Transverse colon (tissue), 4 donors: ENCODE measurements around the gene EIF2A. TPM values are rescaled to one million over a fixed set of nuclear protein-coding genes. Genes with fewer than 3 reads are reported as not detected.
"Not testable (repeated sequence)": the region's sequence is repeated elsewhere in the genome, so short reads cannot be mapped to it uniquely, and the experiment has no call there.

Experiments
- DNase-seq: peaks from one replicate; pipeline ENCODE4 v3.0.0-alpha.2; 2019
- H3K27ac ChIP-seq, 4 donors: fragments of 200-600 bp; sonication (generic); 2 replicates each; pipeline ENCODE4 v1.5.1; 2016 to 2018; ENCODE audit warnings: inconsistent platforms in 4 of 4
- H3K27me3 ChIP-seq: fragments of 200-600 bp; sonication (generic); 2 replicates; pipeline ENCODE4 v1.5.1; 2017; ENCODE audit warnings: inconsistent platforms
- H3K36me3 ChIP-seq, 4 donors: fragments of 200-600 bp; sonication (generic); 2 replicates each; pipeline ENCODE4 v1.5.1; 2017 to 2019; ENCODE audit warnings: inconsistent platforms in 4 of 4
- H3K4me1 ChIP-seq, 4 donors: fragments of 200-600 bp; sonication (generic); 2 replicates each; pipeline ENCODE4 v1.5.1; 2017 to 2020; ENCODE audit warnings: inconsistent platforms in 4 of 4
- H3K4me3 ChIP-seq, 4 donors: fragments of 200-600 bp; sonication (generic); 1 replicate in 1 of 4; 2 replicates in 3 of 4; pipeline versions ENCODE4 v1.5.1 to v1.6.1; 2017 to 2019; ENCODE audit warnings: inconsistent platforms in 4 of 4
- H3K9me3 ChIP-seq, 2 donors: fragments of 200-600 bp; sonication (generic); 2 replicates each; pipeline ENCODE4 v1.5.1; 2017 to 2019; ENCODE audit warnings: inconsistent platforms in 2 of 2
- CTCF ChIP-seq, 5 experiments: fragments of 200-600 bp in 3 of 5; fragments of 450-650 bp in 2 of 5; sonication (generic) in 3 of 5; IDR thresholded peaks; 1 replicate in 2 of 5; 2 replicates in 3 of 5; pipeline ENCODE4 v1.5.1; 2016 to 2017; ENCODE audit warnings: antibody characterized with exemption in 5 of 5, inconsistent platforms in 3 of 5, mild to moderate bottlenecking in 2 of 5, moderate library complexity in 1 of 5
- EP300 ChIP-seq: sonication (generic); formaldehyde crosslinking; IDR thresholded peaks from one replicate; pipeline ENCODE4 v1.6.1; 2017; ENCODE audit warnings: antibody characterized with exemption, low read depth
- POLR2A ChIP-seq: fragments of 450-650 bp; IDR thresholded peaks from one replicate; pipeline ENCODE4 v1.6.1; 2016; ENCODE audit warnings: antibody characterized with exemption, mild to moderate bottlenecking, moderate library complexity
- POLR2AphosphoS5 ChIP-seq, 3 donors: sonication (generic); formaldehyde crosslinking; IDR thresholded peaks; one replicate each; pipeline ENCODE4 v1.6.1; 2016; ENCODE audit warnings: antibody characterized with exemption in 3 of 3
- WGBS, 2 donors: methylation state at CpG; one replicate each; pipeline ENCODE4 v1.1.5; 2018; ENCODE audit warnings: low coverage in 1 of 2; 5-methylcytosine and 5-hydroxymethylcytosine counted together
- in situ Hi-C, 4 donors: fragments of 200-750 bp; cut with MboI; loops; one replicate each; pipeline versions ENCODE4 v1.15.0 to v1.15.1; 2017; ENCODE audit warnings: low sequenced_read_pairs in 3 of 4, low pct_ligation_motif_present in 1 of 4, low pct_unique_long_range_greater_than_20kb in 1 of 4
- intact Hi-C: fragments of 100-400 bp; cut with DNase I; formaldehyde crosslinking; loops from one replicate; pipeline ENCODE4 v1.15.1; 2023; ENCODE audit warnings: low total_unique reads
- total RNA-seq, 4 donors: library from RNA; depleted of rRNA; stranded (reverse); fragments of >200 nt; gene quantifications; one replicate each; pipeline ENCODE4 v1.1.0, GENCODE V29; 2016

EIF2A gene
- total RNA-seq, 4 donors from 2014 or later = 20.9 to 132 (median 72.2) TPM

- no peak for TF ChIP-seq POLR2A
- no peak for TF ChIP-seq EP300
- no peak for TF ChIP-seq CTCF (IDR thresholded peaks at IDR 0.05)
- no peak for TF ChIP-seq POLR2AphosphoS5 (IDR thresholded peaks at IDR 0.05)
- peaks cover 0 to 6% (median 2%) of the 10 kb centered on the region in 4 donors for H3K36me3 ChIP-seq
- no peaks in the 10 kb centered on the region for H3K27me3 ChIP-seq
- H3K4me1 ChIP-seq = peaks cover 0 to 31% (median 13%) of the 10 kb centered on the region in 4 donors
- intact Hi-C loops (no loop called here), in situ Hi-C loops (no loop called here)
- no peak overlapping the region for H3K4me3 ChIP-seq
- DNase-seq = no peak
- WGBS, 2 donors = 86 to 89% methylated on average over 1 of the region's 1 CpG
- no peak overlapping the region for H3K27ac ChIP-seq
- H3K9me3 ChIP-seq = no peaks in the 10 kb centered on the region
Measured at GRCh38 chr3:150612494-150612893, 65.9 kb downstream of the EIF2A start.

GRCh38 chr3:150613034-150613433 lies 66.4 kb downstream of the EIF2A start:
- intact Hi-C loops = no loop called here
- Histone ChIP-seq H3K27me3 (no peaks in the 10 kb centered on the region), H3K27ac (no peak overlapping the region), H3K36me3 (peaks cover 0 to 6% (median 2%) of the 10 kb centered on the region in 4 donors), H3K4me1 (peaks cover 0 to 26% (median 8%) of the 10 kb centered on the region in 4 donors), H3K4me3 (no peak overlapping the region), H3K9me3 (no peaks in the 10 kb centered on the region)
- TF ChIP-seq EP300 (no peak), POLR2A (no peak), CTCF (IDR thresholded peaks at IDR 0.05) (no peak), POLR2AphosphoS5 (IDR thresholded peaks at IDR 0.05) (no peak)
- no peak for DNase-seq
- 89 to 94% methylated on average over 2 of the region's 2 CpGs for whole genome bisulfite sequencing, 2 donors
- in situ Hi-C loops = no loop called here

GRCh38 chr3:150613709-150614480 lies 67.3 kb downstream of the EIF2A start:
- TF ChIP-seq POLR2A (no peak), CTCF (IDR thresholded peaks at IDR 0.05) (no peak), EP300 (no peak), POLR2AphosphoS5 (IDR thresholded peaks at IDR 0.05) (no peak)
- peaks cover 0 to 6% (median 2%) of the 10 kb centered on the region in 4 donors for H3K36me3 ChIP-seq
- H3K27me3 ChIP-seq = no peaks in the 10 kb centered on the region
- intact Hi-C loops (no loop called here), in situ Hi-C loops (no loop called here)
- 77% methylated on average over 2 of the region's 2 CpGs for WGBS, 2 donors
- DNase-seq = no peak
- H3K27ac ChIP-seq = no peak overlapping the region
- peaks cover 0 to 19% (median 6%) of the 10 kb centered on the region in 4 donors for H3K4me1 ChIP-seq
- H3K9me3 ChIP-seq = no peaks in the 10 kb centered on the region
- no peak overlapping the region for H3K4me3 ChIP-seq

- in situ Hi-C loops = no loop called here
- WGBS, 2 donors = 81 to 85% methylated on average over 7 of the region's 7 CpGs
- H3K27me3 ChIP-seq = no peaks in the 10 kb centered on the region
- peaks cover 0 to 8% (median 4%) of the 10 kb centered on the region in 4 donors for H3K36me3 ChIP-seq
- peaks cover 0 to 22% (median 0%) of the 10 kb centered on the region in 4 donors for H3K4me1 ChIP-seq
- no peak overlapping the region for H3K4me3 ChIP-seq
- intact Hi-C loops = no loop called here
- H3K27ac ChIP-seq = no peak overlapping the region
- H3K9me3 ChIP-seq = no peaks in the 10 kb centered on the region
- no peak for DNase-seq
- TF ChIP-seq EP300 = no peak
- no peak for TF ChIP-seq POLR2AphosphoS5 (IDR thresholded peaks at IDR 0.05)
- TF ChIP-seq CTCF (IDR thresholded peaks at IDR 0.05) = no peak
- no peak for TF ChIP-seq POLR2A
Measured at GRCh38 chr3:150620002-150620689, 73.6 kb downstream of the EIF2A start.

- in situ Hi-C loops, H3K27me3 ChIP-seq, H3K27ac ChIP-seq, H3K4me3 ChIP-seq, H3K9me3 ChIP-seq, intact Hi-C loops, DNase-seq: not testable (repeated sequence)
- Histone ChIP-seq H3K36me3 (peaks cover 0 to 33% (median 12%) of the 10 kb centered on the region in 4 donors), H3K4me1 (peaks cover 0 to 22% (median 0%) of the 10 kb centered on the region in 4 donors)
Measured at GRCh38 chr3:150622955-150623354, 76.4 kb downstream of the EIF2A start.
